IMR-90 (cell line): Measurements from ENCODE around the gene C12orf50.

Experiments
- CHD1 ChIP-seq: IDR thresholded peaks from 2 replicates; pipeline ENCODE4 v1.6.1; 2012; ENCODE audit warnings: low read depth, low read length, improper control_type of control experiment
- CTCF ChIP-seq: conservative IDR thresholded peaks from 2 replicates; pipeline ENCODE4 v1.5.1; 2012; ENCODE audit warnings: mild to moderate bottlenecking, low read depth, low read length, improper control_type of control experiment
- MAZ ChIP-seq: IDR thresholded peaks from 2 replicates; pipeline ENCODE4 v1.6.1; 2012; ENCODE audit warnings: low read depth, mild to moderate bottlenecking, low read length, improper control_type of control experiment, moderate library complexity, borderline replicate concordance
- NFE2L2 ChIP-seq: fragments of 150-350 bp; IDR thresholded peaks from 2 replicates; pipeline ENCODE4 v1.6.1; 2016; ENCODE audit warnings: low read depth, mild to moderate bottlenecking, low read length
- POLR2A ChIP-seq: IDR thresholded peaks from 2 replicates; pipeline ENCODE4 v1.6.1; 2012; ENCODE audit warnings: mild to moderate bottlenecking, low read depth, low read length
- RAD21 ChIP-seq: IDR thresholded peaks from 2 replicates; pipeline ENCODE4 v1.6.1; 2012; ENCODE audit warnings: low read length, improper control_type of control experiment
- RCOR1 ChIP-seq: IDR thresholded peaks from 2 replicates; pipeline ENCODE4 v1.6.1; 2012; ENCODE audit warnings: mild to moderate bottlenecking, low read length, improper control_type of control experiment; ENCODE audit not compliant: insufficient replicate concordance
- TF ChIP-seq, protein P1 (sequence below): fragments of 150-350 bp; IDR thresholded peaks from 2 replicates; pipeline ENCODE4 v1.6.1; 2016; ENCODE audit warnings: low read depth, mild to moderate bottlenecking, low read length, moderate library complexity, borderline replicate concordance
- TF ChIP-seq, protein P2 (sequence below): fragments of 150-350 bp; IDR thresholded peaks from 2 replicates; pipeline ENCODE4 v1.6.1; 2017; ENCODE audit warnings: mild to moderate bottlenecking, antibody characterized with exemption, low read length, low read depth

GRCh38 chr12:88052686-88053085 lies 23.5 kb upstream of the C12orf50 start:
- TF ChIP-seq CTCF = peak; percentile 49
- no peak for TF ChIP-seq POLR2A
- TF ChIP-seq, protein P1, sequence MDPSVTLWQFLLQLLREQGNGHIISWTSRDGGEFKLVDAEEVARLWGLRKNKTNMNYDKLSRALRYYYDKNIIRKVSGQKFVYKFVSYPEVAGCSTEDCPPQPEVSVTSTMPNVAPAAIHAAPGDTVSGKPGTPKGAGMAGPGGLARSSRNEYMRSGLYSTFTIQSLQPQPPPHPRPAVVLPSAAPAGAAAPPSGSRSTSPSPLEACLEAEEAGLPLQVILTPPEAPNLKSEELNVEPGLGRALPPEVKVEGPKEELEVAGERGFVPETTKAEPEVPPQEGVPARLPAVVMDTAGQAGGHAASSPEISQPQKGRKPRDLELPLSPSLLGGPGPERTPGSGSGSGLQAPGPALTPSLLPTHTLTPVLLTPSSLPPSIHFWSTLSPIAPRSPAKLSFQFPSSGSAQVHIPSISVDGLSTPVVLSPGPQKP = no peak
- no peak for TF ChIP-seq CHD1
- TF ChIP-seq MAZ = no peak
- TF ChIP-seq, protein P2, sequence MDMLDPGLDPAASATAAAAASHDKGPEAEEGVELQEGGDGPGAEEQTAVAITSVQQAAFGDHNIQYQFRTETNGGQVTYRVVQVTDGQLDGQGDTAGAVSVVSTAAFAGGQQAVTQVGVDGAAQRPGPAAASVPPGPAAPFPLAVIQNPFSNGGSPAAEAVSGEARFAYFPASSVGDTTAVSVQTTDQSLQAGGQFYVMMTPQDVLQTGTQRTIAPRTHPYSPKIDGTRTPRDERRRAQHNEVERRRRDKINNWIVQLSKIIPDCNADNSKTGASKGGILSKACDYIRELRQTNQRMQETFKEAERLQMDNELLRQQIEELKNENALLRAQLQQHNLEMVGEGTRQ = no peak
- peak; percentile 55 for TF ChIP-seq RAD21
- TF ChIP-seq RCOR1 = no peak
- no peak for TF ChIP-seq NFE2L2
